ENCODE results near the gene EYS.

The EYS gene

GRCh38 chr6:64227863-64228262, 1479.2 kb downstream of the EYS start:
- ATAC-seq (ENCODE audit: low read depth) = no peak
- Histone ChIP-seq H3K9me3 (ENCODE audit: severe bottlenecking) (no peaks in the 10 kb centered on the region), H3K4me1 (ENCODE audit: insufficient read depth, poor library complexity, severe bottlenecking) (peaks cover 4% of the 10 kb centered on the region), H3K27me3 (ENCODE audit: insufficient read depth, poor library complexity, severe bottlenecking) (no peaks in the 10 kb centered on the region), H3K4me3 (ENCODE audit: severe bottlenecking) (no peak overlapping the region), H3K27ac (ENCODE audit: poor library complexity, severe bottlenecking) (no peak overlapping the region), H3K36me3 (ENCODE audit: low read depth) (no peaks in the 10 kb centered on the region)
- TF ChIP-seq CTCF (IDR thresholded peaks at IDR 0.05; ENCODE audit: poor library complexity, severe bottlenecking) = no peak
- no peak for DNase-seq (ENCODE audit: low spot score)

- Histone ChIP-seq H3K9me3 (ENCODE audit: severe bottlenecking) (no peaks in the 10 kb centered on the region), H3K4me1 (ENCODE audit: insufficient read depth, poor library complexity, severe bottlenecking) (peaks cover 4% of the 10 kb centered on the region), H3K27ac (ENCODE audit: poor library complexity, severe bottlenecking) (no peak overlapping the region), H3K36me3 (ENCODE audit: low read depth) (no peaks in the 10 kb centered on the region), H3K4me3 (ENCODE audit: severe bottlenecking) (no peak overlapping the region), H3K27me3 (ENCODE audit: insufficient read depth, poor library complexity, severe bottlenecking) (no peaks in the 10 kb centered on the region)
- DNase-seq (ENCODE audit: low spot score) (no peak), ATAC-seq (ENCODE audit: low read depth) (no peak)
- TF ChIP-seq CTCF (IDR thresholded peaks at IDR 0.05; ENCODE audit: poor library complexity, severe bottlenecking) = no peak
These were observed 1481.5 kb downstream of the EYS start for GRCh38 chr6:64225503-64225902.

DNA sequence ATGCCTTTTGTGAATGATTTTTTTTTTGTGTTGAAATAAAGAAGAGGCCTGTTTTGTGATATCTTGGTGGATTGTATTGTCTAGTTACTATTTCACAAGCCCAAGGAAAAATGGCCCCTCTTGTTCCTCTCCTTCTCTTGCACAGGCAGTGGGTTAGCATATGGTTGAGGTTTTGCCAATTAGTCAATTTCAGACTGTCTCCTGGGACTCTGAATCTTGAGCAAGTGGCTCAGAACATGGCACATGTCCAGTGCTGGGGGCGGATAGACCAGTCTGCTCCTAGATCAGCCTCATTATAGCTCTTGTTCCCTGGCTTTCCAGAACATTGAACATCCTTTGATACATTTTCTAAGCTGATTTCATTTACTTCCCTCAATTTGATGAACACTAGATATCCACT, 1482.2 kb downstream of the EYS start:
- H3K27me3 ChIP-seq (ENCODE audit: insufficient read depth, poor library complexity, severe bottlenecking) = no peaks in the 10 kb centered on the region
- TF ChIP-seq CTCF (IDR thresholded peaks at IDR 0.05; ENCODE audit: poor library complexity, severe bottlenecking) = no peak
- no peaks in the 10 kb centered on the region for H3K9me3 ChIP-seq (ENCODE audit: severe bottlenecking)
- no peaks in the 10 kb centered on the region for H3K36me3 ChIP-seq (ENCODE audit: low read depth)
- DNase-seq (ENCODE audit: low spot score) (no peak), ATAC-seq (ENCODE audit: low read depth) (no peak)
- H3K4me1 ChIP-seq (ENCODE audit: insufficient read depth, poor library complexity, severe bottlenecking) = peaks cover 4% of the 10 kb centered on the region
- H3K4me3 ChIP-seq (ENCODE audit: severe bottlenecking) = no peak overlapping the region
- H3K27ac ChIP-seq (ENCODE audit: poor library complexity, severe bottlenecking) = no peak overlapping the region

- Histone ChIP-seq H3K9me3 (ENCODE audit: severe bottlenecking) (no peaks in the 10 kb centered on the region), H3K27me3 (ENCODE audit: insufficient read depth, poor library complexity, severe bottlenecking) (no peaks in the 10 kb centered on the region), H3K27ac (ENCODE audit: poor library complexity, severe bottlenecking) (no peak overlapping the region), H3K4me1 (ENCODE audit: insufficient read depth, poor library complexity, severe bottlenecking) (no peaks in the 10 kb centered on the region), H3K36me3 (ENCODE audit: low read depth) (no peaks in the 10 kb centered on the region), H3K4me3 (ENCODE audit: severe bottlenecking) (no peak overlapping the region)
- no peak for DNase-seq (ENCODE audit: low spot score)
- no peak for TF ChIP-seq CTCF (IDR thresholded peaks at IDR 0.05; ENCODE audit: poor library complexity, severe bottlenecking)
- no peak for ATAC-seq (ENCODE audit: low read depth)
These were observed 1485.2 kb downstream of the EYS start for GRCh38 chr6:64221776-64222175.

GRCh38 chr6:64220801-64221200, 1486.2 kb downstream of the EYS start:
- no peak overlapping the region for H3K4me3 ChIP-seq (ENCODE audit: severe bottlenecking)
- no peaks in the 10 kb centered on the region for H3K36me3 ChIP-seq (ENCODE audit: low read depth)
- no peak for ATAC-seq (ENCODE audit: low read depth)
- no peaks in the 10 kb centered on the region for H3K9me3 ChIP-seq (ENCODE audit: severe bottlenecking)
- no peak overlapping the region for H3K27ac ChIP-seq (ENCODE audit: poor library complexity, severe bottlenecking)
- DNase-seq (ENCODE audit: low spot score) = no peak
- no peak for TF ChIP-seq CTCF (IDR thresholded peaks at IDR 0.05; ENCODE audit: poor library complexity, severe bottlenecking)
- no peaks in the 10 kb centered on the region for H3K27me3 ChIP-seq (ENCODE audit: insufficient read depth, poor library complexity, severe bottlenecking)
- no peaks in the 10 kb centered on the region for H3K4me1 ChIP-seq (ENCODE audit: insufficient read depth, poor library complexity, severe bottlenecking)

All from RWPE2 (cell line).